Ovary (tissue), 9 donors: Measurements from ENCODE around the gene GPC3. TPM values are rescaled to one million over a fixed set of nuclear protein-coding genes. Genes with fewer than 3 reads are reported as not detected.

ENCODE experiments used
- DNase-seq, 5 donors: peaks; one replicate each; pipeline ENCODE4 v3.0.0-alpha.2; 2019 to 2020
- H3K27ac ChIP-seq, 2 donors: fragments of 200-600 bp; one replicate each; pipeline versions ENCODE4 v1.5.1 to v1.8.0; 2019 to 2022
- H3K27me3 ChIP-seq: fragments of 200-600 bp; one replicate; pipeline ENCODE4 v1.8.0; 2022
- H3K36me3 ChIP-seq: fragments of 200-600 bp; sonication (generic); one replicate; pipeline ENCODE4 v1.5.1; 2019
- H3K4me1 ChIP-seq: one replicate; pipeline ENCODE4 v1.8.1; 2013; ENCODE audit warnings: mild to moderate bottlenecking, moderate library complexity; ENCODE audit not compliant: insufficient read depth
- H3K4me3 ChIP-seq: fragments of 200-600 bp; sonication (generic); one replicate; pipeline ENCODE4 v1.5.1; 2017
- H3K9me3 ChIP-seq, 2 donors: fragments of 200-600 bp in 1 of 2; sonication (generic) in 1 of 2; one replicate each; pipeline versions ENCODE4 v1.5.1 to v1.8.1; 2013 to 2019; ENCODE audit warnings: mild to moderate bottlenecking in 1 of 2, moderate library complexity in 1 of 2
- EP300 ChIP-seq: sonication (generic); formaldehyde crosslinking; IDR thresholded peaks from one replicate; pipeline ENCODE4 v1.6.1; 2017; ENCODE audit warnings: antibody characterized with exemption
- POLR2A ChIP-seq: fragments of 450-650 bp; IDR thresholded peaks from one replicate; pipeline ENCODE4 v1.6.1; 2017; ENCODE audit warnings: antibody characterized with exemption, mild to moderate bottlenecking, moderate library complexity
- WGBS, 3 donors: extraction: QIAGEN DNeasy Blood & Tissue Kit in 1 of 3; methylation state at CpG; one replicate each; pipeline versions ENCODE4 v1.1.5 to v1.1.7; 2013 to 2017; 5-methylcytosine and 5-hydroxymethylcytosine counted together
- intact Hi-C, 4 donors: fragments of 100-400 bp; cut with DNase I; formaldehyde crosslinking; loops; one replicate each; pipeline versions ENCODE4 v1.11.0 to v1.15.1; 2022 to 2023
- polyA plus RNA-seq, 2 donors: library from polyadenylated mRNA; stranded (reverse); fragments of 200-250 nt in 1 of 2; fragments of 350-450 nt in 1 of 2; fragmentation: Illumina TruSeq in 1 of 2; extraction: RNeasy Lipid Tissue Mini Kit (QIAGEN cat#74804) in 1 of 2; gene quantifications; one replicate each; pipeline ENCODE4 v1.2.3, GENCODE V29; 2013 to 2014
- total RNA-seq, 7 donors: library from RNA; depleted of rRNA in 2 of 7; stranded (reverse); fragments of >200 nt in 2 of 7; fragmentation: NEBNext Ultra II Directional in 3 of 7; extraction: Animal tissue kit (Norgen Biotek cat#: 25700) in 3 of 7; gene quantifications; one replicate each; pipeline versions ENCODE4 v1.1.0 to v1.2.4, GENCODE V29; 2016 to 2023
- TF ChIP-seq, protein P1 (sequence below), 3 donors: fragments of 450-650 bp in 2 of 3; fragments of 200-600 bp in 1 of 3; IDR thresholded peaks; one replicate each; pipeline versions ENCODE4 v1.5.1 to v1.8.0; 2016 to 2022; ENCODE audit warnings: antibody characterized with exemption in 3 of 3, mild to moderate bottlenecking in 1 of 3
- donor health status: DM: no; HTN: no; CAD: no; lungs with moderate emphysema.
- donor health status: DM: no; HTN: no; CAD: no.
- donor health status: Bipolar disorder and iron deficiency.
- donor health status: DM: yes; HTN: yes; CAD: no.
- donor health status: DM: no; HTN: no; CAD: no.
- donor health status: DM: yes; HTN: yes; CAD: no.

Gene GPC3
- total and polyA plus RNA-seq, 9 donors, result 4.5 to 91.8 (median 12.1) TPM

DNA sequence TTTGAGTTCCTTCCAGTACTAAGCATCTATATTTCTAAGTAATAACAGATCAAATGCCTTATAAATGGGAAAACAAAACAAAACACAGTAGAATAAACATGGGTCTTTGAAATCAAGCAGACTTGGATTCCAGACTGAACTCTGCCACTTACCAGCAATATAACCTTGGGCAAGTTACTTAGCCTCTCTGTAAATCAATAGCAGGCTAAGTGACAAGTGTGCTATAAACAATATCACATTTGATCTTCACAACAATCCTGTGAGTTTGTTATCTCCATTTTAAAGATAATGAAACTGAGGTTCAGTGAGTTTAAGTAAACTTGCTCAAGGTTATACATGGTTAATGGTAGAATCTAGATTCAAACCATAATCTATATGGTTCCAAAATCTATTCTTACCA lies 165.8 kb downstream of the GPC3 start:
- Histone ChIP-seq H3K9me3 (no peaks in the 10 kb centered on the region), H3K36me3 (no peaks in the 10 kb centered on the region), H3K27ac (no peak overlapping the region), H3K27me3 (no peaks in the 10 kb centered on the region), H3K4me3 (no peak overlapping the region), H3K4me1 (no peaks in the 10 kb centered on the region)
- no peak for DNase-seq
- TF ChIP-seq EP300 (no peak), POLR2A (no peak)
- TF ChIP-seq, protein P1, sequence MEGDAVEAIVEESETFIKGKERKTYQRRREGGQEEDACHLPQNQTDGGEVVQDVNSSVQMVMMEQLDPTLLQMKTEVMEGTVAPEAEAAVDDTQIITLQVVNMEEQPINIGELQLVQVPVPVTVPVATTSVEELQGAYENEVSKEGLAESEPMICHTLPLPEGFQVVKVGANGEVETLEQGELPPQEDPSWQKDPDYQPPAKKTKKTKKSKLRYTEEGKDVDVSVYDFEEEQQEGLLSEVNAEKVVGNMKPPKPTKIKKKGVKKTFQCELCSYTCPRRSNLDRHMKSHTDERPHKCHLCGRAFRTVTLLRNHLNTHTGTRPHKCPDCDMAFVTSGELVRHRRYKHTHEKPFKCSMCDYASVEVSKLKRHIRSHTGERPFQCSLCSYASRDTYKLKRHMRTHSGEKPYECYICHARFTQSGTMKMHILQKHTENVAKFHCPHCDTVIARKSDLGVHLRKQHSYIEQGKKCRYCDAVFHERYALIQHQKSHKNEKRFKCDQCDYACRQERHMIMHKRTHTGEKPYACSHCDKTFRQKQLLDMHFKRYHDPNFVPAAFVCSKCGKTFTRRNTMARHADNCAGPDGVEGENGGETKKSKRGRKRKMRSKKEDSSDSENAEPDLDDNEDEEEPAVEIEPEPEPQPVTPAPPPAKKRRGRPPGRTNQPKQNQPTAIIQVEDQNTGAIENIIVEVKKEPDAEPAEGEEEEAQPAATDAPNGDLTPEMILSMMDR (IDR thresholded peaks at IDR 0.05), result no peak
- intact Hi-C loops, result no loop called here

DNA sequence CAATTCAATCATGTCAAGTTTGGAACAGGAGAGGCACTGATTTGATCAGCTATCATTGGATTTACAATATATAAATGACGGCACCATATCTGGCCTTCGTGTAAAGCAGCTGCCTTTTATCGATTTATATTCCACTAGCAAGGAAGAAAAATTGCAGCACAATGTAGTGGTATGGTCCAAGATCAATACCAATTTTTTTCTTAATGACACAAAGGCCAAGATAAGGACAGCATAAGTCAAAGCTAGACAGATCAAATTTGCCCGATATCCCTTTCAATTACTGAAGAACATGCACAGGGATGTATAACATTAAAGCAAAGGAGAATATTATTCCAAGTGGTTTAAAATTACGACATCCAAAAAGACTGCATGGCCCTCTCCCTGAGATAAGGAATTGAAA lies 167.4 kb downstream of the GPC3 start:
- Histone ChIP-seq H3K9me3 (no peaks in the 10 kb centered on the region), H3K36me3 (no peaks in the 10 kb centered on the region), H3K27ac (no peak overlapping the region), H3K27me3 (no peaks in the 10 kb centered on the region), H3K4me1 (no peaks in the 10 kb centered on the region), H3K4me3 (no peak overlapping the region)
- TF ChIP-seq, protein P1 (IDR thresholded peaks at IDR 0.05), result no peak
- TF ChIP-seq EP300 (no peak), POLR2A (no peak)
- no peak for DNase-seq
- intact Hi-C loops, result no loop called here
- 75 to 81% (median 78%) methylated on average over 5 of the region's 5 CpGs for WGBS, 3 donors

DNA sequence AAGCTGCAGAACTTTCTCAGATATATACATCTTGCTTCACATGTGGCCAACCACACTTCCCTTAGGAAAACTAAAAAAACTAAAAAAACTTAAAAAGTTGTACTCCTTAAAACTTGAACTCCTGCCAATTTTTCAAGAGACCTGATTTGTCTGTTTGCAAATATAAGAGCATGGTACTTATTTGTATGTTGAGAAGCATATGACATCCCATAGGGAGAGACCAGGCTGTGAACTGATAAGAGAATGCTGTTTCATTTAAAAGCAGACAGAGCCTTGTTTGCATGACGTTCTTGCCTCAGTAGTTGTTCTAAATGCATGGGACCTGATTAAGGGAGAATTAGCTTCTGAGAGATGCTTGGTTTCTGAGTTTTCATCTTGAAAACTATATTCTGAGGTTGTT lies 169.9 kb downstream of the GPC3 start:
- intact Hi-C loops, result no loop called here
- TF ChIP-seq, protein P1 (IDR thresholded peaks at IDR 0.05), result no peak
- no peak for TF ChIP-seq EP300
- TF ChIP-seq POLR2A, result no peak

DNA sequence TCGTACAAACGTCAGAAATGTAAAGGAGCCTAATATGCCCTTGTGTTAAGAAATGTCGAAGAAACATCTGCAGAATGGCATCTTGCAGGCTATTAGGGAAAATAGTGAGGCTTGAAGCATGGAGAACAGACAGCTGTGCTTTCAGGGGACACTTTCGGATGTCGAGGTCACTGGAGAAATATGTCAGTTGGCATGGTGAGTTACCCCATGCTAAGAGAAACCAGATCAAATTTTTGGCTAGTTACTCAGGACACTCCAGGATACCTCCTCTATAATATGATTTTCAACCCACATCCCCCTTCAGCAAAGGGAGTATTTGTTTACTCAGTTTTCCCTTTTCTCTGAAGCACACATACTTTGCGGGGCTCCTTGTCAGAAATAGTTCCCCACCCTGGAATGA lies 171.4 kb downstream of the GPC3 start:
- 29 to 43% (median 40%) methylated on average over 6 of the region's 6 CpGs for WGBS, 3 donors
- no peak for DNase-seq
- no peak for TF ChIP-seq POLR2A
- TF ChIP-seq, protein P1 (IDR thresholded peaks at IDR 0.05), result no peak
- no peak for TF ChIP-seq EP300
- Histone ChIP-seq H3K36me3 (no peaks in the 10 kb centered on the region), H3K27me3 (no peaks in the 10 kb centered on the region), H3K27ac (no peak overlapping the region), H3K9me3 (no peaks in the 10 kb centered on the region), H3K4me3 (no peak overlapping the region), H3K4me1 (no peaks in the 10 kb centered on the region)
- intact Hi-C loops, result no loop called here

More for the DNA sequence above, 169.9 kb downstream of the GPC3 start:
- H3K36me3 ChIP-seq, result no peaks in the 10 kb centered on the region
- no peak for DNase-seq
- no peak overlapping the region for H3K4me3 ChIP-seq
- WGBS, 3 donors, result 63 to 71% (median 71%) methylated on average over 1 of the region's 1 CpG
- H3K27me3 ChIP-seq, result no peaks in the 10 kb centered on the region
- H3K27ac ChIP-seq, result no peak overlapping the region
- no peaks in the 10 kb centered on the region for H3K9me3 ChIP-seq
- no peaks in the 10 kb centered on the region for H3K4me1 ChIP-seq

DNA sequence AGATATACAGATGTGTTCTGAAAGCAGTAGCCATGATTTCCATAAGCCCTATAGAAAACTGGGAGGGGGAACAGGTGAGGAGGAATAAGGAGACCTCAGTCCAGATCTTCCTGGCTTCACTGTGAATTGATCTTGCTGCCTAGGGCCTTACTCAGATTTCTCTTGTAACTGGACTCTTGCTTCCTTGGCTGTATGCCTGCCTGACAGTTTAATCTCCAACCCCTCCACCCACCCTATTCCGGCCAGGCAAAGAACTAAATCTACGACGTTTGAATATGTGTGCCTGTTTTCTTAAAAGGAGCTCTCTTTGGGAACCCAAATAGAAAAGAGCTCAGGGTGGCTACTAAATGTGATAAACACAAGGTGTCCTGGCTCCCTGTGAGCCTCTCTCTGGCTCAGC lies 173.0 kb downstream of the GPC3 start:
- Histone ChIP-seq H3K27me3 (no peaks in the 10 kb centered on the region), H3K27ac (no peak overlapping the region), H3K4me1 (no peaks in the 10 kb centered on the region), H3K4me3 (no peak overlapping the region), H3K9me3 (no peaks in the 10 kb centered on the region), H3K36me3 (no peaks in the 10 kb centered on the region)
- 32 to 41% (median 34%) methylated on average over 3 of the region's 3 CpGs for WGBS, 3 donors
- intact Hi-C loops, result no loop called here
- TF ChIP-seq, protein P1 (IDR thresholded peaks at IDR 0.05), result no peak
- TF ChIP-seq EP300, result no peak
- no peak for TF ChIP-seq POLR2A
- DNase-seq, result no peak
